Measurements from ENCODE around the gene RNU11.

GRCh38 chr1:28648474-28649198 is at the start of gene RNU11:
- TF ChIP-seq EZH2phosphoT487 (IDR thresholded peaks at IDR 0.05; ENCODE audit: insufficient read depth, low read depth), result no peak
- no peak for TF ChIP-seq EZH2 (IDR thresholded peaks at IDR 0.05; ENCODE audit: insufficient read depth, poor library complexity, severe bottlenecking)

Data from GM23248 (cell line).